Left lung (tissue), 10 donors: ENCODE data around the gene MRPS12. TPM values are rescaled to one million over a fixed set of nuclear protein-coding genes. Genes with fewer than 3 reads are reported as not detected.

Source experiments
- ATAC-seq: fragments of 200-7000 bp; cut with Tn5 transposase; one replicate; pipeline ENCODE4 v1.9.1; 2020; ENCODE audit warnings: moderate library complexity
- DNase-seq, 4 donors: peaks; one replicate each; pipeline ENCODE4 v3.0.0-alpha.2; 2013 to 2020
- H3K27ac ChIP-seq, 2 donors: fragments of 200-600 bp; sonication (generic) in 1 of 2; one replicate each; pipeline versions ENCODE4 v1.5.0 to v1.8.0; 2020 to 2021
- H3K27me3 ChIP-seq, 2 donors: fragments of 200-600 bp; sonication (generic) in 1 of 2; one replicate each; pipeline versions ENCODE4 v1.5.0 to v1.8.0; 2020 to 2021
- H3K36me3 ChIP-seq, 2 donors: fragments of 200-600 bp; sonication (generic) in 1 of 2; one replicate each; pipeline versions ENCODE4 v1.5.0 to v1.8.0; 2020 to 2021
- H3K4me1 ChIP-seq, 2 donors: fragments of 200-600 bp; one replicate each; pipeline ENCODE4 v1.8.0; 2021
- H3K4me3 ChIP-seq, 2 donors: fragments of 200-600 bp; sonication (generic) in 1 of 2; one replicate each; pipeline versions ENCODE4 v1.5.0 to v1.8.0; 2020 to 2021; ENCODE audit warnings: mild to moderate bottlenecking in 1 of 2
- H3K9me3 ChIP-seq, 2 donors: fragments of 200-600 bp; sonication (generic) in 1 of 2; one replicate each; pipeline versions ENCODE4 v1.5.0 to v1.8.0; 2020 to 2021
- intact Hi-C, 2 donors: fragments of 100-400 bp; cut with DNase I; formaldehyde crosslinking; loops; one replicate each; pipeline versions ENCODE4 v1.11.2 to v1.14.2; 2022
- polyA plus RNA-seq, 6 donors: library from polyadenylated mRNA; unstranded; fragments of 120-200 nt; gene quantifications; one replicate each; pipeline ENCODE4 v1.2.1, GENCODE V29; 2013; ENCODE audit not compliant: insufficient read length in 6 of 6
- total RNA-seq, 2 donors: library from RNA; stranded (reverse); fragmentation: NEBNext Ultra II Directional; extraction: Animal tissue kit (Norgen Biotek cat#: 25700); gene quantifications; one replicate each; pipeline ENCODE4 v1.2.1, GENCODE V29; 2021
- TF ChIP-seq, protein P1 (sequence below), 2 donors: fragments of 200-600 bp; sonication (generic) in 1 of 2; IDR thresholded peaks; one replicate each; pipeline versions ENCODE4 v1.5.0 to v1.8.0; 2021; ENCODE audit warnings: antibody characterized with exemption in 2 of 2
- donor health status: DM: no; HTN: yes; CAD: no.
- donor health status: DM: no; HTN: no; CAD: no.

MRPS12 gene
- total and polyA plus RNA-seq, 8 donors = 11.8 to 39.8 (median 16.8) TPM

DNA sequence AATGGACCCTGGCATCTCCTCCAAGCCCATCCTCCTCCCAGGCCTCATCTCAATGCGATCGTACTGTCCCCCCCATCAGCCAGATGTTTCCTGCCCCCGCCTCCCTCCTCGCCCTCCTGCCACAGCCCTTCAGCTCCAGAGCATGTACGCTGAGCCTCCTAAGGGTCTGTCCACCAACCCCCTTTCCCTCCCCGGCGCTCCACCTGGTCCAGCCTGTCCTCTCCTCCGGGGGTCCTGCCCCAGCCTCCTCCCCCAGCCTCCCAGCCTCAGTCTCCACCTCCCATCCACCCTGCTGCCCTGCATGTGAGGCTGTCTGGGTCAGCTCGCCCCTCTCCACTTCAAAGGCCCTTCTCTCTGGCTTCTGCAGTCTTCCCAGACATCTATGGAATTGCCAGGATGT, 35.8 kb upstream of the MRPS12 start:
- Histone ChIP-seq H3K27me3 (no peaks in the 10 kb centered on the region), H3K27ac (no peak overlapping the region), H3K36me3 (peaks cover 0 to 31% of the 10 kb centered on the region in 2 donors), H3K4me1 (peaks cover 0 to 31% of the 10 kb centered on the region in 2 donors), H3K4me3 (no peak overlapping the region), H3K9me3 (no peaks in the 10 kb centered on the region)
- ATAC-seq (no peak), DNase-seq (no peak)
- intact Hi-C loops = no loop called here
- TF ChIP-seq, protein P1, sequence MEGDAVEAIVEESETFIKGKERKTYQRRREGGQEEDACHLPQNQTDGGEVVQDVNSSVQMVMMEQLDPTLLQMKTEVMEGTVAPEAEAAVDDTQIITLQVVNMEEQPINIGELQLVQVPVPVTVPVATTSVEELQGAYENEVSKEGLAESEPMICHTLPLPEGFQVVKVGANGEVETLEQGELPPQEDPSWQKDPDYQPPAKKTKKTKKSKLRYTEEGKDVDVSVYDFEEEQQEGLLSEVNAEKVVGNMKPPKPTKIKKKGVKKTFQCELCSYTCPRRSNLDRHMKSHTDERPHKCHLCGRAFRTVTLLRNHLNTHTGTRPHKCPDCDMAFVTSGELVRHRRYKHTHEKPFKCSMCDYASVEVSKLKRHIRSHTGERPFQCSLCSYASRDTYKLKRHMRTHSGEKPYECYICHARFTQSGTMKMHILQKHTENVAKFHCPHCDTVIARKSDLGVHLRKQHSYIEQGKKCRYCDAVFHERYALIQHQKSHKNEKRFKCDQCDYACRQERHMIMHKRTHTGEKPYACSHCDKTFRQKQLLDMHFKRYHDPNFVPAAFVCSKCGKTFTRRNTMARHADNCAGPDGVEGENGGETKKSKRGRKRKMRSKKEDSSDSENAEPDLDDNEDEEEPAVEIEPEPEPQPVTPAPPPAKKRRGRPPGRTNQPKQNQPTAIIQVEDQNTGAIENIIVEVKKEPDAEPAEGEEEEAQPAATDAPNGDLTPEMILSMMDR (IDR thresholded peaks at IDR 0.05) = no peak

GRCh38 chr19:38898788-38899446, 31.8 kb upstream of the MRPS12 start:
- Histone ChIP-seq H3K9me3 (no peaks in the 10 kb centered on the region), H3K27ac (peak overlapping the region; percentile 76 to 96), H3K4me3 (peak overlapping the region; percentile 78 to 84), H3K36me3 (peaks cover 0 to 9% of the 10 kb centered on the region in 2 donors), H3K27me3 (no peaks in the 10 kb centered on the region), H3K4me1 (peaks cover 7 to 41% of the 10 kb centered on the region in 2 donors)
- ATAC-seq (peak; percentile 3), DNase-seq (peak in 1 of 4 donors; percentile 39)
- TF ChIP-seq, protein P1 (IDR thresholded peaks at IDR 0.05) = no peak
- intact Hi-C loops = no loop called here

GRCh38 chr19:38899447-38900201, 31.1 kb upstream of the MRPS12 start, which contains the start of the genes NFKBIB and SIRT2:
TSS of gene NFKBIB (plus strand) at chr19:38899969. CDS start at chr19:38900033, 64 bp downstream.
TSS of gene SIRT2 (minus strand) at chr19:38899618. CDS start at chr19:38899521, 97 bp downstream.
- H3K4me3 ChIP-seq = peak within 1 kb of the TSS; percentile 78 to 84
- DNase-seq (peak; percentile 99 to 100 (median 100)), ATAC-seq (peak; percentile 97)
- intact Hi-C loops = no loop called here
- no peaks in the 10 kb centered on the region for H3K27me3 ChIP-seq
- no peaks in the 10 kb centered on the region for H3K9me3 ChIP-seq
- peaks cover 7 to 38% of the 10 kb centered on the region in 2 donors for H3K4me1 ChIP-seq
- H3K27ac ChIP-seq = peak within 1 kb of the TSS; percentile 83 to 96
- H3K36me3 ChIP-seq = peaks cover 0 to 9% of the 10 kb centered on the region in 2 donors
- TF ChIP-seq, protein P1 (IDR thresholded peaks at IDR 0.05) = no peak

- intact Hi-C loops = no loop called here
- ATAC-seq (no peak), DNase-seq (no peak)
- peak overlapping the region; percentile 83 to 96 for H3K27ac ChIP-seq
- H3K9me3 ChIP-seq = no peaks in the 10 kb centered on the region
- TF ChIP-seq, protein P1 (IDR thresholded peaks at IDR 0.05) = no peak
- H3K27me3 ChIP-seq = no peaks in the 10 kb centered on the region
- H3K4me1 ChIP-seq = peaks cover 7 to 38% of the 10 kb centered on the region in 2 donors
- peaks cover 0 to 15% of the 10 kb centered on the region in 2 donors for H3K36me3 ChIP-seq
- peak overlapping the region; percentile 78 to 84 for H3K4me3 ChIP-seq
These were observed 30.5 kb upstream of the MRPS12 start for GRCh38 chr19:38900202-38900629.

- Histone ChIP-seq H3K9me3 (no peaks in the 10 kb centered on the region), H3K27ac (peak overlapping the region; percentile 83 to 96), H3K4me1 (peaks cover 7 to 38% of the 10 kb centered on the region in 2 donors), H3K27me3 (no peaks in the 10 kb centered on the region), H3K4me3 (peak overlapping the region; percentile 78 to 84), H3K36me3 (peaks cover 0 to 20% of the 10 kb centered on the region in 2 donors)
- TF ChIP-seq, protein P1 (IDR thresholded peaks at IDR 0.05) = no peak
- ATAC-seq (no peak), DNase-seq (no peak)
- intact Hi-C loops = no loop called here
These were observed 30.0 kb upstream of the MRPS12 start for GRCh38 chr19:38900743-38901190.
